Ovary (tissue), 3 donors: ENCODE data around the gene PLCB1.

Source experiments
- CTCF ChIP-seq, 3 donors: fragments of 450-650 bp in 2 of 3; fragments of 200-600 bp in 1 of 3; IDR thresholded peaks; one replicate each; pipeline versions ENCODE4 v1.5.1 to v1.8.0; 2016 to 2022; ENCODE audit warnings: antibody characterized with exemption in 3 of 3, mild to moderate bottlenecking in 1 of 3
- POLR2A ChIP-seq: fragments of 450-650 bp; IDR thresholded peaks from one replicate; pipeline ENCODE4 v1.6.1; 2017; ENCODE audit warnings: antibody characterized with exemption, mild to moderate bottlenecking, moderate library complexity
- donor health status: DM: no; HTN: no; CAD: no.

GRCh38 chr20:8709627-8710026 lies 577.6 kb downstream of the PLCB1 start:
- TF ChIP-seq POLR2A = no peak
- no peak for TF ChIP-seq CTCF (IDR thresholded peaks at IDR 0.05)
